K562 (cell line): ENCODE data around the gene CST4. TPM values are rescaled to one million over a fixed set of nuclear protein-coding genes. Genes with fewer than 3 reads are reported as not detected.
A peak's percentile ranks its signal among the peaks of the same experiment; 100 is the strongest.

Experiments
- ATAC-seq: fragments of 200-7000 bp; cut with Tn5 transposase; 3 replicates; pipeline ENCODE4 v1.9.1; 2020; ENCODE audit warnings: moderate library complexity
- BruUV-seq: library from RNA; stranded (reverse); fragments of 400-500 nt; replicated peaks from 2 replicates; lab custom pipeline; 2021; lab: Mats Ljungman, UMichigan
- CTCF ChIA-PET: fragments of 300-600 bp; formaldehyde crosslinking; extraction: SDS; loops from one replicate; lab custom pipeline; 2021; ENCODE audit warnings: low intra/inter-chr PET ratio; lab: Yijun Ruan, JAX
- POLR2A ChIA-PET: fragments of 300-600, 350-650 bp; sonication (Branson Sonifier 250); formaldehyde crosslinking; extraction: SDS; loops from one replicate; lab custom pipeline; 2021; ENCODE audit warnings: antibody characterized with exemption, inconsistent platforms; lab: Yijun Ruan, JAX
- DNase-seq, 4 experiments: peaks; one replicate each; pipeline versions ENCODE4 v3.0.0 to v3.0.0-alpha.2; 2011 to 2018; ENCODE audit warnings: low spot score in 3 of 4, mixed read lengths in 3 of 4; ENCODE audit errors: extremely low read depth in 1 of 4
- FAIRE-seq: peaks from 2 replicates; lab custom pipeline; 2011; peaks lifted over from hg19 to GRCh38; lab: Jason Lieb, UNC
- H2AFZ ChIP-seq: 2 replicates; pipeline ENCODE4 v1.6.0; 2011; ENCODE audit warnings: low read depth, low read length, control low read depth, inconsistent platforms
- H3K27ac ChIP-seq: fragments of 200-600 bp; 3 replicates; pipeline ENCODE4 v1.8.0; 2011; ENCODE audit warnings: low read depth, mild to moderate bottlenecking, control low read depth, inconsistent platforms, low read length, moderate library complexity, mixed read lengths; ENCODE audit errors: extremely low read depth
- H3K27me3 ChIP-seq, 2 experiments: fragments of 300-600 bp in 1 of 2; 2 replicates in 1 of 2; 3 replicates in 1 of 2; pipeline versions ENCODE4 v1.6.0 to v1.8.0; 2011; ENCODE audit warnings: inconsistent platforms in 2 of 2, low read length in 2 of 2, mild to moderate bottlenecking in 1 of 2, mixed read lengths in 1 of 2, moderate library complexity in 1 of 2; ENCODE audit not compliant: control insufficient read depth in 2 of 2, insufficient read depth in 2 of 2
- H3K36me3 ChIP-seq: fragments of 300-600 bp; 3 replicates; pipeline ENCODE4 v1.8.0; 2011; ENCODE audit warnings: mild to moderate bottlenecking, low read length, inconsistent platforms; ENCODE audit not compliant: control insufficient read depth, insufficient read depth
- H3K4me1 ChIP-seq, 2 experiments: fragments of 200-600 bp in 1 of 2; replicated peaks in 1 of 2; 2 replicates in 1 of 2; 3 replicates in 1 of 2; pipeline versions ENCODE4 v1.5.1 to v1.8.0; 2011; ENCODE audit warnings: inconsistent platforms in 2 of 2, low read length in 2 of 2, mild to moderate bottlenecking in 1 of 2, mixed read lengths in 1 of 2, moderate library complexity in 1 of 2; ENCODE audit not compliant: control insufficient read depth in 2 of 2, insufficient read depth in 2 of 2
- H3K4me2 ChIP-seq: 2 replicates; pipeline ENCODE4 v1.6.1; 2011; ENCODE audit warnings: low read length, control low read depth, inconsistent platforms, mixed read lengths; ENCODE audit not compliant: insufficient read depth
- H3K4me3 ChIP-seq: fragments of 200-600 bp; sonication (generic), shearing (Covaris generic); 2 replicates; pipeline ENCODE4 v1.5.1; 2016; ENCODE audit warnings: control low read depth, inconsistent platforms
- H3K79me2 ChIP-seq: fragments of 200-600 bp; 3 replicates; pipeline ENCODE4 v1.8.0; 2011; ENCODE audit warnings: low read length, inconsistent platforms; ENCODE audit not compliant: control insufficient read depth, insufficient read depth
- H3K9ac ChIP-seq, 2 experiments: 2 replicates each; pipeline versions ENCODE4 v1.6.0 to v1.6.1; 2011; ENCODE audit warnings: low read depth in 2 of 2, low read length in 2 of 2, control low read depth in 1 of 2, inconsistent platforms in 1 of 2, mild to moderate bottlenecking in 1 of 2, mixed read lengths in 1 of 2; ENCODE audit not compliant: insufficient read depth in 1 of 2
- H3K9me1 ChIP-seq: one replicate; pipeline ENCODE4 v1.6.0; 2011; ENCODE audit warnings: inconsistent platforms, mild to moderate bottlenecking, low read length, moderate library complexity; ENCODE audit not compliant: control insufficient read depth, insufficient read depth
- H3K9me3 ChIP-seq: replicated peaks from 2 replicates; pipeline ENCODE4 v1.5.1; 2011; ENCODE audit warnings: low read depth, low read length, inconsistent platforms; ENCODE audit not compliant: control insufficient read depth, insufficient read depth
- H4K20me1 ChIP-seq: replicated peaks from 2 replicates; pipeline ENCODE4 v1.6.1; 2011; ENCODE audit warnings: low read length, inconsistent platforms, mixed read lengths; ENCODE audit not compliant: control insufficient read depth, insufficient read depth
- ARNT ChIP-seq, 2 experiments: fragments of 450-650 bp; IDR thresholded peaks; 2 replicates each; pipeline ENCODE4 v1.6.1; 2016; ENCODE audit warnings: mild to moderate bottlenecking in 1 of 2
- ASH1L ChIP-seq: fragments of 450-650 bp; IDR thresholded peaks from 2 replicates; pipeline ENCODE4 v1.6.1; 2018; ENCODE audit warnings: borderline replicate concordance, mild to moderate bottlenecking, low read depth; ENCODE audit not compliant: partially characterized antibody
- C11orf30 ChIP-seq: fragments of 450-650 bp; IDR thresholded peaks from 2 replicates; pipeline ENCODE4 v1.6.1; 2016; ENCODE audit warnings: low read depth, mild to moderate bottlenecking
- MAFF ChIP-seq: IDR thresholded peaks from 2 replicates; pipeline ENCODE4 v1.6.1; 2012; ENCODE audit warnings: low read length, improper control_type of control experiment
- MAFG ChIP-seq: fragments of 450-650 bp; conservative IDR thresholded peaks from 2 replicates; pipeline ENCODE4 v1.6.1; 2016; ENCODE audit warnings: missing genetic modification characterization, missing compliant biosample characterization
- MAFK ChIP-seq: IDR thresholded peaks from 2 replicates; pipeline ENCODE4 v1.6.1; 2011; ENCODE audit warnings: low read length, improper control_type of control experiment
- PTRF ChIP-seq: fragments of 450-650 bp; IDR thresholded peaks from 2 replicates; pipeline ENCODE4 v1.6.1; 2016; ENCODE audit warnings: mild to moderate bottlenecking, missing genetic modification characterization, missing compliant biosample characterization
- RBM22 ChIP-seq: fragments of 200-400 bp; formaldehyde crosslinking; IDR thresholded peaks from 2 replicates; pipeline ENCODE4 v1.6.1; 2018; ENCODE audit warnings: low read length, low read depth; ENCODE audit not compliant: poor library complexity, severe bottlenecking
- SREBF2 ChIP-seq: sonication (generic); formaldehyde crosslinking; IDR thresholded peaks from 2 replicates; pipeline ENCODE4 v1.4.0; 2020; ENCODE audit warnings: mild to moderate bottlenecking, missing genetic modification reagents
- TRIM28 ChIP-seq: fragments of 450-650 bp; IDR thresholded peaks from 2 replicates; pipeline ENCODE4 v1.6.1; 2017
- ZNF3 ChIP-seq: fragments of 250-450 bp; sonication (Bioruptor Pico); IDR thresholded peaks from 2 replicates; pipeline ENCODE4 v1.5.0; 2021; ENCODE audit warnings: mild to moderate bottlenecking, moderate library complexity
- ZNF316 ChIP-seq: fragments of 450-650 bp; IDR thresholded peaks from 2 replicates; pipeline ENCODE4 v1.6.1; 2016
- WGBS: fragments of 100-300 bp; shearing (Covaris generic); methylation state at CpG from one replicate; pipeline ENCODE4 v1.1.6; 2016; ENCODE audit warnings: low coverage, mixed read lengths; ENCODE audit not compliant: insufficient coverage; ENCODE audit errors: missing lambda C conversion rate; 5-methylcytosine and 5-hydroxymethylcytosine counted together
- in situ Hi-C: fragments of 300-500 bp; cut with MboI; formaldehyde crosslinking; loops from 4 replicates; pipeline ENCODE4 v1.15.0; 2018; ENCODE audit warnings: inconsistent platforms, mixed read lengths
- intact Hi-C: fragments of 100-400 bp; cut with micrococcal nuclease; formaldehyde crosslinking; loops from 2 replicates; pipeline ENCODE4 v1.14.2; 2022
- polyA plus RNA-seq, 8 experiments: library from polyadenylated mRNA; depleted of rRNA in 4 of 8; stranded (reverse) in 5 of 8; unstranded in 3 of 8; fragments of >200 nt; fragmentation: Nextera tagmentation in 2 of 8; fragmentation: Illumina TruSeq in 1 of 8; extraction: Ambion mirVana in 2 of 8; extraction: Trizol in 1 of 8; gene quantifications; 2 replicates each; pipeline versions ENCODE4 v1.2.1 to v1.2.3, GENCODE V29; 2011 to 2014; ENCODE audit warnings: inconsistent platforms in 1 of 8, missing spikeins in 1 of 8
- total RNA-seq, 7 experiments: library from RNA; depleted of rRNA in 6 of 7; stranded (reverse); fragments of >200 nt in 6 of 7; fragmentation: Illumina TruSeq in 2 of 7; extraction: Trizol in 2 of 7; gene quantifications; 2 replicates each; pipeline versions ENCODE4 v1.2.1 to v1.2.3, GENCODE V29; 2011 to 2021; ENCODE audit warnings: low replicate concordance in 1 of 7
- TF ChIP-seq, protein P1 (sequence below): sonication (generic); formaldehyde crosslinking; IDR thresholded peaks from 2 replicates; pipeline ENCODE4 v1.8.0; 2022; ENCODE audit warnings: missing genetic modification reagents, mild to moderate bottlenecking, borderline replicate concordance

Gene CST4
- total and polyA plus RNA-seq, 9 of the 15 experiments (the other 6 are each of a cell fraction or from before 2014, with no cell fraction given): not detected

DNA sequence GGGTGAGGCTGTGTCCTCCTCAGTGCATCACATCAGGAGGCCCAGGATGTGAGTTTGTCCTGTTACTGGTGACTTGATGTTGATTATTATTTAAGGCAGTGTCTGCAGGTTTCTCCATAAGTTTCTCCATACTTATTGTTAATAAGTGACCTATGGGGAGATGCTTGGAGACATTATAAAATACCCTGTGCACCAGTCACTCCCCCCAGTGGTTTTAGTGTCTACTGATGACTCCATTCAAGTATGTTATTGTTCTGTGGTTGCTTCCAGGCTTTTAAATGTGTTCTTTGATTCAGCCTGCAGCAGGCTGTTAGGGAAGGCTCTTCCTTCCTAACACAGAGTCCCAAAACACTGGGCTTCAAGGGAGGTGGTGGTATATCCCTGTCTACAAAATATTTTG lies 36.5 kb downstream of the CST4 start:
- no peak for FAIRE-seq
- Histone ChIP-seq H3K36me3 (no peaks in the 10 kb centered on the region), H3K9me1 (no peaks in the 10 kb centered on the region)
- intact Hi-C loops: no loop called here
- TF ChIP-seq ARNT (IDR thresholded peaks at IDR 0.05) (no peak), TRIM28 (no peak), PTRF (no peak), SREBF2 (CRISPR knock-in tag) (no peak), ZNF316 (no peak)
- TF ChIP-seq, protein P1, sequence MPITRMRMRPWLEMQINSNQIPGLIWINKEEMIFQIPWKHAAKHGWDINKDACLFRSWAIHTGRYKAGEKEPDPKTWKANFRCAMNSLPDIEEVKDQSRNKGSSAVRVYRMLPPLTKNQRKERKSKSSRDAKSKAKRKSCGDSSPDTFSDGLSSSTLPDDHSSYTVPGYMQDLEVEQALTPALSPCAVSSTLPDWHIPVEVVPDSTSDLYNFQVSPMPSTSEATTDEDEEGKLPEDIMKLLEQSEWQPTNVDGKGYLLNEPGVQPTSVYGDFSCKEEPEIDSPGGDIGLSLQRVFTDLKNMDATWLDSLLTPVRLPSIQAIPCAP (CRISPR knock-in tag): no peak
- TF ChIP-seq, all 486 proteins: peak for 0
- BruUV-seq: no TSS peak
- H3K79me2 ChIP-seq: no peaks in the 10 kb centered on the region
- H3K27ac ChIP-seq: no peak overlapping the region
- in situ Hi-C loops: no loop called here
- H4K20me1 ChIP-seq: no peaks in the 10 kb centered on the region
- no peak overlapping the region for H3K4me3 ChIP-seq
- POLR2A ChIA-PET: no interaction called here
- no peaks in the 10 kb centered on the region for H3K9me3 ChIP-seq
- H3K4me1 ChIP-seq: peaks cover 0 to 6% of the 10 kb centered on the region in 2 experiments; a peak in 2 of 5 replicates
- DNase-seq (no peak), ATAC-seq (no peak)
- no peak overlapping the region for H3K4me2 ChIP-seq
- H2AFZ ChIP-seq: no peak overlapping the region
- CTCF ChIA-PET: no interaction called here
- no peak overlapping the region for H3K9ac ChIP-seq
- no peaks in the 10 kb centered on the region for H3K27me3 ChIP-seq

DNA sequence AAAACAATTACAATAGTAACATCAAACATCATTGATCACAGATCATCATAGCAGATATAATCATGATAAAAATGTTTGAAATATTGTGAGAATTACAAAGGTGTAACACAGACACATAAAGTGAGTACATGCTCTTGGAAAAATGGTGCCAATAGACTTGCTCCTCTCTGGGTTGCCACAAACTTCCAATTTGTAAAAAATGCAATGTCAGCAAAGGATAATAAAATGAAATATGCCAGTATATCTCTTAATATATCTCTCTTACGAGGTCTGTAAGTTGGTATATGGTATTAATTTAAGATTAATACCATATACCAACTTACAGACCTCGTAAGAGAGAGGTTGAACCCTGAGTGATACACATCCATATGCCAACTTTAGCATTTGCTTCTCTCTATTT lies 37.7 kb downstream of the CST4 start:
- intact Hi-C loops: no loop called here
- DNase-seq: no peak
- Histone ChIP-seq H3K9me3 (no peaks in the 10 kb centered on the region), H3K27me3 (no peaks in the 10 kb centered on the region), H3K27ac (no peak overlapping the region)
- peak; percentile 44; the same call in 1 of the 2 replicates for TF ChIP-seq C11orf30
- no peak for TF ChIP-seq RBM22
- peak; percentile 79 for TF ChIP-seq MAFF
- TF ChIP-seq MAFK: peak; percentile 83
- TF ChIP-seq MAFG: peak; percentile 51; the same call in 1 of the 2 replicates
- no peak for TF ChIP-seq ZNF3 (CRISPR knock-in tag)
- TF ChIP-seq ASH1L: no peak
- peak; percentile 66 for TF ChIP-seq ZNF316
- TF ChIP-seq, all 486 proteins: peak for 5
- Histone ChIP-seq H3K79me2 (no peaks in the 10 kb centered on the region), H2AFZ (no peak overlapping the region), H4K20me1 (no peaks in the 10 kb centered on the region), H3K4me2 (no peak overlapping the region), H3K9ac (no peak overlapping the region), H3K36me3 (no peaks in the 10 kb centered on the region), H3K4me1 (peaks cover 0 to 6% of the 10 kb centered on the region in 2 experiments; a peak in 2 of 5 replicates), H3K4me3 (no peak overlapping the region), H3K9me1 (no peaks in the 10 kb centered on the region)
- 10% methylated on average over 2 of the region's 2 CpGs for WGBS
- ChIA-PET POLR2A (no interaction called here), CTCF (no interaction called here)
- in situ Hi-C loops: no loop called here
- no TSS peak for BruUV-seq
- FAIRE-seq (no peak), ATAC-seq (no peak)
